Keratinocyte (primary cell): Measurements from ENCODE around the gene PAX3. TPM values are rescaled to one million over a fixed set of nuclear protein-coding genes. Genes with fewer than 3 reads are reported as not detected.

Experiments
- DNase-seq: peaks from one replicate; pipeline ENCODE4 v3.0.0-alpha.2; 2011; ENCODE audit warnings: low read depth, missing footprints, low spot score
- FAIRE-seq: peaks from 2 replicates; lab custom pipeline; 2011; peaks lifted over from hg19 to GRCh38; lab: Jason Lieb, UNC
- H2AFZ ChIP-seq: 2 replicates; pipeline ENCODE4 v1.6.0; 2012; ENCODE audit warnings: low read length, control low read depth, inconsistent platforms; ENCODE audit not compliant: control insufficient read depth
- H3K27ac ChIP-seq: 2 replicates; pipeline ENCODE4 v1.5.1; 2011; ENCODE audit warnings: low read length; ENCODE audit not compliant: control insufficient read depth, insufficient read depth
- H3K27me3 ChIP-seq: 3 replicates; pipeline ENCODE4 v1.6.0; 2011; ENCODE audit warnings: low read length; ENCODE audit not compliant: control insufficient read depth, insufficient read depth; ENCODE audit errors: extremely low read depth
- H3K36me3 ChIP-seq, 2 experiments: 2 replicates in 1 of 2; 3 replicates in 1 of 2; pipeline ENCODE4 v1.5.1; 2011; ENCODE audit warnings: low read length in 2 of 2, mild to moderate bottlenecking in 1 of 2; ENCODE audit not compliant: control insufficient read depth in 2 of 2, insufficient read depth in 2 of 2; ENCODE audit errors: extremely low read depth in 1 of 2
- H3K4me1 ChIP-seq: 3 replicates; pipeline ENCODE4 v1.5.1; 2011; ENCODE audit warnings: low read length; ENCODE audit not compliant: control insufficient read depth, insufficient read depth; ENCODE audit errors: extremely low read depth
- H3K4me2 ChIP-seq: 3 replicates; pipeline ENCODE4 v1.6.0; 2011; ENCODE audit warnings: low read depth, low read length; ENCODE audit not compliant: control insufficient read depth, insufficient read depth; ENCODE audit errors: extremely low read depth
- H3K4me3 ChIP-seq, 3 experiments: fragments of 200-600 bp in 1 of 3; sonication (generic) in 1 of 3; 2 replicates in 2 of 3; 3 replicates in 1 of 3; pipeline ENCODE4 v1.5.1; 2011 to 2016; ENCODE audit warnings: low read length in 3 of 3, mild to moderate bottlenecking in 3 of 3, control low read depth in 2 of 3, inconsistent platforms in 1 of 3, low read depth in 1 of 3, mixed read lengths in 1 of 3, mixed run types in 1 of 3, moderate library complexity in 1 of 3; ENCODE audit not compliant: control insufficient read depth in 2 of 3, insufficient read depth in 2 of 3; ENCODE audit errors: extremely low read depth in 1 of 3
- H3K79me2 ChIP-seq: 2 replicates; pipeline ENCODE4 v1.6.0; 2012; ENCODE audit warnings: low read length; ENCODE audit not compliant: control insufficient read depth, insufficient read depth
- H3K9ac ChIP-seq: 3 replicates; pipeline ENCODE4 v1.6.0; 2011; ENCODE audit warnings: low read length; ENCODE audit not compliant: control insufficient read depth, insufficient read depth; ENCODE audit errors: extremely low read depth
- H3K9me1 ChIP-seq: 3 replicates; pipeline ENCODE4 v1.6.0; 2011; ENCODE audit warnings: low read length; ENCODE audit not compliant: control insufficient read depth, insufficient read depth; ENCODE audit errors: extremely low read depth
- H3K9me3 ChIP-seq: 2 replicates; pipeline ENCODE4 v1.5.1; 2012; ENCODE audit warnings: low read depth, low read length; ENCODE audit not compliant: control insufficient read depth
- H4K20me1 ChIP-seq: 3 replicates; pipeline ENCODE4 v1.6.0; 2011; ENCODE audit warnings: low read length; ENCODE audit not compliant: control insufficient read depth, insufficient read depth; ENCODE audit errors: extremely low read depth
- CTCF ChIP-seq, 3 experiments: IDR thresholded peaks in 1 of 3; conservative IDR thresholded peaks in 1 of 3; optimal IDR thresholded peaks in 1 of 3; 2 replicates in 2 of 3; 3 replicates in 1 of 3; pipeline versions ENCODE3 to v1.5.1; 2011; ENCODE audit warnings: low read length in 3 of 3, mild to moderate bottlenecking in 3 of 3, moderate library complexity in 2 of 3, control low read depth in 1 of 3, inconsistent platforms in 1 of 3; ENCODE audit not compliant: insufficient read depth in 2 of 3; ENCODE audit errors: extremely low read depth in 1 of 3
- EZH2 ChIP-seq: IDR thresholded peaks from one replicate; pipeline ENCODE4 v1.6.1; 2012; ENCODE audit warnings: inconsistent platforms, mild to moderate bottlenecking, low read length, moderate library complexity
- dilution Hi-C: fragments of 300-500 bp; cut with MboI; formaldehyde crosslinking; loops from one replicate; pipeline ENCODE4 v1.7.0; 2020; ENCODE audit warnings: low sequenced_read_pairs; ENCODE audit not compliant: extremely low pct_ligation_motif_present
- polyA plus RNA-seq, 5 experiments: library from polyadenylated mRNA; depleted of rRNA in 3 of 5; stranded (reverse) in 3 of 5; stranded (forward) in 1 of 5; unstranded in 1 of 5; fragments of >200 nt; gene quantifications; 1 replicate in 1 of 5; 2 replicates in 3 of 5; 3 replicates in 1 of 5; pipeline versions ENCODE4 v1.2.1 to v1.2.3, GENCODE V29; 2011 to 2012; ENCODE audit warnings: missing spikeins in 2 of 5, low read depth in 1 of 5, low replicate concordance in 1 of 5

The PAX3 gene
- polyA plus RNA-seq, 1 donor (not counting 4 experiments of a cell fraction or from before 2014, with no cell fraction given) = not detected

GRCh38 chr2:222287862-222288479, 10.8 kb downstream of the PAX3 start:
- dilution Hi-C loops = no loop called here
- H3K4me2 ChIP-seq = no peak overlapping the region

GRCh38 chr2:222284466-222284865, 14.3 kb downstream of the PAX3 start:
- dilution Hi-C loops = no loop called here
- H3K9me1 ChIP-seq = no peaks in the 10 kb centered on the region
- no peak overlapping the region for H2AFZ ChIP-seq
- no peak overlapping the region for H3K9ac ChIP-seq
- H3K4me2 ChIP-seq = no peak overlapping the region
- H3K27me3 ChIP-seq = peaks cover 37% of the 10 kb centered on the region
- no peak overlapping the region for H3K27ac ChIP-seq
- DNase-seq (no peak), FAIRE-seq (no peak)
- no peaks in the 10 kb centered on the region for H3K36me3 ChIP-seq
- TF ChIP-seq CTCF (optimal IDR thresholded peaks at IDR 0.05 in 1 of 3, IDR thresholded peaks at IDR 0.05 in 1 of 3, conservative IDR thresholded peaks at IDR 0.05 in 1 of 3; ENCODE audit: extremely low read depth in 1 of 3, insufficient read depth in 2 of 3, low read length in 3 of 3) = no peak
- TF ChIP-seq EZH2 = no peak
- no peaks in the 10 kb centered on the region for H3K9me3 ChIP-seq
- no peak overlapping the region for H3K4me3 ChIP-seq
- H4K20me1 ChIP-seq = peaks cover 1% of the 10 kb centered on the region
- H3K79me2 ChIP-seq = no peaks in the 10 kb centered on the region
- no peaks in the 10 kb centered on the region for H3K4me1 ChIP-seq

More at GRCh38 chr2:222287862-222288479, 10.8 kb downstream of the PAX3 start:
- peaks cover 2% of the 10 kb centered on the region for H4K20me1 ChIP-seq
- no peak overlapping the region for H3K9ac ChIP-seq
- H3K27me3 ChIP-seq = peaks cover 72% of the 10 kb centered on the region
- no peak overlapping the region for H3K4me3 ChIP-seq
- H3K9me1 ChIP-seq = no peaks in the 10 kb centered on the region
- DNase-seq (no peak), FAIRE-seq (no peak)
- H3K79me2 ChIP-seq = no peaks in the 10 kb centered on the region
- no peak overlapping the region for H2AFZ ChIP-seq
- H3K27ac ChIP-seq = no peak overlapping the region
- TF ChIP-seq EZH2 (no peak), CTCF (optimal IDR thresholded peaks at IDR 0.05 in 1 of 3, IDR thresholded peaks at IDR 0.05 in 1 of 3, conservative IDR thresholded peaks at IDR 0.05 in 1 of 3; ENCODE audit: extremely low read depth in 1 of 3, insufficient read depth in 2 of 3, low read length in 3 of 3) (no peak)
- no peaks in the 10 kb centered on the region for H3K9me3 ChIP-seq
- H3K36me3 ChIP-seq = no peaks in the 10 kb centered on the region
- no peaks in the 10 kb centered on the region for H3K4me1 ChIP-seq
